Pons (tissue), 1 donor: ENCODE results near the gene NUAK1.
"Not testable (repeated sequence)": the region's sequence is repeated elsewhere in the genome, so short reads cannot be mapped to it uniquely, and the experiment has no call there.

Experiments
- DNase-seq: peaks from one replicate; pipeline ENCODE4 v3.0.0-alpha.2; 2016; ENCODE audit warnings: low spot score

NUAK1 gene

DNA sequence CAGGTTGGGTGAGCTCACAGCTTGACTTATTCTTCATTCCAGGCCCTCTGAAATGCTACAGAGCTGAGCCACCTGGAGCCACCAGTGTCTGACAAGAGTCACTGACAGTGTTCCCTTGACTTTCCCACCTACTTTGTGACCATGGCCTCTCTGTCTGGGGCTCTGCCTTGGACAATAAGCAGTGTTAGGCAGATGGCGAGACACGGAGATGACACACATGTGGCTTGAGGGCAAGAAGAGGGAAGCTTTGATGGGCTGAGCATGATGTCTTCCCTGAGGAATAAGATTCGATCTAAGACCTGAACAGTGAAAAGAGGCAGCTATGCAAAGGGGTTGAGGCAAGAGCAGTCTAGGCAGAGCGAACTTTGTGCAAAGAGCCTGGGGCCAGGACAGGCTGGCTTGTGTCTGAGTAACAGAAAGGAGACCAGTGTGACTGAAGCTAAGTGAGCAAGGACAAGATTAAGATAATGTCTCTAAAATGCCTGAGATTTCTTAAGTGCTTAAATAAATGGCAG is 105.5 kb downstream of the NUAK1 start:
- no peak for DNase-seq

DNA sequence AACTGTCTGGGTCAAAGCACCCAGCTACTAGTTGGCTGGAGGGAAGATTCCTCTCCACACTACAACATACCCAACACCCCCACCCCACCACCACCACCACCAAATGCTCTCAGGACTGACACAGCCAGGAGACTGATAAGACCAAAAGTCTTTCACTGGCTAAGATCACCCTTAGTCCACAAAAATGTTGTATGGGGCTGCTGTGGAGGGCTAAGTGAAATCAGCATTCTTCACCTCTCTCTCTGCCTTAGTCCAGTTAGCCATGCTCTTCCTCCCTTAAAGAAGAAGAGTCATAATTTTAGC is 106.2 kb downstream of the NUAK1 start:
- no peak for DNase-seq

DNA sequence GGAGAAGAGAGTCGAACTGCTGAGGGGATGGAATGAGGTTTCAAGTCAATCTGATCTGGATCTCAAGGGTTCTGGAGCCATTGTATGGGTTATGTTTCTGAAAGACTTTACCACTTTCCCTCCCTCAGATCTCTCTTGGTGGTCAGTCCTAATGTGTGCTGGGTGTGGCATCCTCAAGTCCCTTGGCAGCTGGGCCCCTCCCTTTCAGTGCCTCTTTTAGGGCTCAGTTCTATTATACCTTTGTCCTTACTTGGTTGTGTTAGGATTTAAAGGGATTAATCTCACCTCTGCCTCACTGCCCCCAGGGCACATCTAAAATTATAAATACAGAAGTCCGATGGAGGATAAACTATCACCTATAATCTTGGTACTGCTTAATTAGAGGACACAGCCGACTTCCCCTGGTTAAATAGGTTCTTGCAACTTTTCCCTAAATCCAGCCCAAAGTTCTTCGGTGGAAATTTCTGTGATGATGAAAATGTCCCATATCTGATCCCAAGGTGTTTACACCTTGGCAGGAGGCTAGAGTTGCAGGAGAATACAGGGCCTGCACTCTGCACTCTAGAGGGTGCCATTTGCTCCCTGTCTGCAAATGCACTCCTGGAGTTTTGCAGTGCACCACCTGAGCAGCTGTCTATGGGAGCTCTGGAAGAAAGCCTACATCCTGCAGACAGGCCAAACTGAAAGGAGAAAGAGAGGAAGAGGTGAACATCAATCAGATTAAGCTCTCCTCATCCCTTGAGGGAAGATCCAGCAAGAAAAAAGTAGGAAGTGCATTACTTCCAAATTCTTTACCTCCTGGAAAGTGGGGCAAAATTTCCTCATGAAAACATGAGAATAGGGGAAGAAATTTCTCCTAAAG is 106.8 kb downstream of the NUAK1 start:
- DNase-seq, result no peak

- no peak for DNase-seq
Observed at GRCh38 chr12:106030210-106031071, 108.3 kb downstream of the NUAK1 start.

DNA sequence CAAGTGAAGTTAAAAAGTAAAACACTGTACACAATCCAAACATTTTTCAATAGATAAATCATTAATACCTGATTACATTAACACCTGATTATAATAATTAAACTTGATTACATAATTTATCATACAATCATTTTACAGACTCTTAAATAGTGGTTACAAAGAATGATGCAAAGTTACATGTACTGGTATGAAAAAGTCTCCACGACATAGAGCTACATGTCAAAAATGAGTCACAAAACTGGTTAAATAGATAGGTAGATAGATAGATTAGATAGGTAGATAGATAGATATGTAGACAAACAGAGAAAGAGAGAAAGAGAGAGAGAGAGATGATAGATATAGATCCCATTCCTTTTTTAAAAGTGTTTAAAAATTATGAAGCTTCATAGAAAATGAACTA is 109.2 kb downstream of the NUAK1 start:
- no peak for DNase-seq

DNA sequence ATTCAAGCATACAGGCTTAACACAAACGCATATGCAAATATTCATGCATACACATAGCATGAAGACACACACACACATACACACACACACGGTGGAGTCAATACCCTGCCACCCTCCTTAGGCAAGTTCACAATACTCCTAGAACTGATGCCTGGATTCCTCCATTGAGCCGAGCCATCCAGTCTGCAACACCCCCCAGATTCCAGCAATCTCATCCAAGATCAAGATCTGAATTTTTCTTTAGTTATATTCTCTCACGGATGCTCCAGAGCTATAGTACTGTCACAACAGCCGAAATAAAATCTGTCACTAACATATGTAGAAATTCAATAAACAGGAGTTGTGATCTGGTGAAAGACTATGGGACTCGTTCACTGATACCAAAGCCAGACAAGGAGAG is 110.8 kb downstream of the NUAK1 start:
- DNase-seq, result no peak

GRCh38 chr12:106027286-106027685 is 111.5 kb downstream of the NUAK1 start:
- no peak for DNase-seq

DNA sequence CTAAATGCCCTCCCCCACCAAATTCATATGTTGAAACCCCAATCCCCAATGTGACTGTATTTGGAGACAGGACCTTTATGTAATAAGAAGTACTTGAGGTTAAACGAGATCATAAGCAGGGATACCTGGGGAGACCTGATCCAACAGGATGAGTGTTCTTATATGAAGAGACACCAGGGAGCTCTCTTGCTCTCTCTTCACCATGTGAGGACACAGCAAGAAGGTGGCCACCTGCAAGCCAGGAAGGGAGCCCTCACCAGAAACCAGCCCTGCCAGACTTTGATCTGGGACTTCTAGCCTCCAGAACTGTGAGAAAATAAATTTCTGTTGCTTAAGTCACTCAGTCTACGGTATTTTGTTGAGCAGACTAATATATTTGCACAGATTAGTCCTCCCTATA is 113.6 kb downstream of the NUAK1 start:
- no peak for DNase-seq

DNA sequence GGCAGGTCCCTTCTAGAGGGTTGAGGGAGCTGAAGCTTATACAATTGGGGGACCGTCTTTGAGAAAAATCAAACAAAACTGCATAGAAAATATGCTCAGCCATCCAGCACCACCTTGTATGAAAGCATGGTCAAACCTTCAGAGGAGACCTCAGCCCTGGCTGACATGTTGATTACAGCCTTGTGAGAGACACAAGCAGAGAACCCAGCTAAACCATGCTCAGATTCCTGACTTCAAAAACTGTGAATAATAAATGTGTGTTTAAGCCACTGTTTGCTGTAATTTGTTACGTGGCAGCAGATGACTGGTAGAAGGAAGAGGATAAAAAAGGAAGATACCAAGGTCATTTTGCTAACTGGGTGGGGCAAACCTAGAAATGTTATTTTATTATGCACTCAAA is 115.7 kb downstream of the NUAK1 start:
- no peak for DNase-seq

GRCh38 chr12:106022568-106023012 is 116.2 kb downstream of the NUAK1 start:
- DNase-seq, result no peak

DNA sequence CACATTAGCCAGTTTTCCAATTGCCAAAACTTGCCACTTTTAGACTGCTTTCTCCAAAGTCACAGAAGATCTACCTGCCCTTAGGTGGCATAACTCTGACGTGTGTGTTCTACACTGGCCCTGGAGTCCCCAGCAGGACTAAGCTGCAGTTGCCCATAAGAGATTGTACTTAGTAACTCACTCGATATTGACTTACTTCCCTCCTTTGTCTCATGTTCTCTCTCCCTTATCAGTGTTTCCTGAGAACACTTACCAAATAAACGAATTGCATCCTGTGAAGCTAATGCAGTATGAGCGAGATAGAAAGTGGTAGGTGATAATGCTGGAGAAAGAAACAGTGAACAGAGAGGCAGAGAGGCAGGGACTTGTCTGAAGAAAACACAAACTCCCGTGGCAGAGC is 117.2 kb downstream of the NUAK1 start:
- DNase-seq, result no peak

DNA sequence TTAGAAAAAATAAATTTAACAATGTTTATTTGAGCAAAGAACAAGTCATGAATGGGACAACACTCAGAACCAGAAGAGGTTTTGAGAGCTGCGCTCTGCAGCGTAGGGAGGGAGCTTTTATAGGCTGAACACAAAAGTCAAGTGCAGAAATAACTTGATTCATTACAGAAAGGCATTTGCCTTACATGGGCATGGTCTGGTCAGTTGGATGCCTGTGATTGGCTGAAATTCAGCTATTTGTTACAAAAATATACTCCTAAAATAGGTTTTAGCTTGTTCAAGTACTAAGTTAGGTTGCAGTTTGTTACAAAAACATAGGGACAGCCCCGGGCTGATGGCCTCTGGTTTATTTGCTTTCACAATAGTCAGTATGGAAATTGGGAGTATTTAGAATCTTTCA is 118.0 kb downstream of the NUAK1 start:
- DNase-seq, result no peak

DNA sequence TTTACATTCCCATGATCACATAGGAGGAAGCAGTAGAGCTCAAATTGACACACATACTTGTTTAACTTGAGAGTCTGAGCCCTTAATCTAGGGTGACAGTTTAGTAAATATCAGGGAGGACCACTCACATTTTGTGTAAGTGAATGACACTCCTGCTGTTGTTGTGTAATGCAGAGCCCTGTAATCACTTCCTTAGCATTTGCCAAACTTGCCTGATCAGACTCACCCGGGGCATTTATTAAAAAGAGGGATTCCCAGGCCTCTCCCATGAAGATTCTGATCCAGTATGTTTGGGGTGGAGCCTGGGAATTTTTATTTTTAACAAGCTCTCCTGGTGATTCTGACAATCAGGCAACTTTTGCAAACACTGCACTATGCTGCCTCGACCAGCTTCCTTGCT is 119.6 kb downstream of the NUAK1 start:
- DNase-seq, result no peak

DNA sequence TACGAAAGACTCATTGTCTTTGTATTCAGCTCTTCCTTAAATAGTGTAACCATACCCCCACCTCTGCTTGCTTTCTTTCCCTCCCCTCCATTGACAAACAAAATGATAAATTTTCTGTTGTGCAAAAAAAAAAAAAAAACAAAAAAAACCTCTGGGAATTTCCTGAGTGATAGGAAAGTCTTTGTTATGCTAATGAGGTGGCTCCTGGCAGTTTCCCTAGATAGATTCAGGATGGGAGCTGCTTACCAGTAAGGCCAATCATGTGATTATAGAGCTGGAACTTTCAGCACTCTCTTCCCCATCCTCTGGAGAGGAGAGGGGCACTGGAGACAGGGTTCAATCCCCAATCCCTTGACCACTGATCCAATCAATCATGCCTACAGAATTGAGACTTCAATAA is 120.5 kb downstream of the NUAK1 start:
- no peak for DNase-seq

DNA sequence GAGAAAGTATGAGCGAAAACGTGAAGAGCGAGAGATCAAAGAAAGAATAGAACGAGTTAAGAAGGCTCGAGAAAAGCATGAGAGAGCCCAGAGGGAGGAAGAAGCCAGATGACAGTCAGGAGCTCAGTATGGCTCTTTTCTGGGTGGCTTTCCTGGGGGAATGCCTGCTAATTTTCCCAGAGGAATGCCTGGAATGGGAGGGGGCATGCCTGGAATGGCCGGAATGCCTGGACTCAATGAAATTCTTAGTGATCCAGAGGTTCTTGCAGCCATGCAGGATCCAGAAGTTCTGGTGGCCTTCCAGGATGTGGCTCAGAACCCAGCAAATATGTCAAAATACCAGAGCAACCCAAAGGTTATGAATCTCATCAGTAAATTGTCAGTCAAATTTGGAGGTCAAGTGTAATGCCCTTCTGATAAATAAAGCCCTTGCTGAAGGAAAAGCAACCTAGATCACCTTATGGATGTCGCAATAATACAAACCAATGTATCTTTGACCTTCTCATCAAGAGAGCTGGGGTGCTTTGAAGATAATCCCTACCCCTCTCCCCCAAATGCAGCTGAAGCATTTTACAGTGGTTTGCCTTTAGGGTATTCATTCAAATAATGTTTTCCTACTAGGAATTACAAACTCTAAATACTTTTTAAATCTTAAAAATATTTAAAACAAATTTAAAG is 122.0 kb downstream of the NUAK1 start:
- DNase-seq, result not testable (repeated sequence)

DNA sequence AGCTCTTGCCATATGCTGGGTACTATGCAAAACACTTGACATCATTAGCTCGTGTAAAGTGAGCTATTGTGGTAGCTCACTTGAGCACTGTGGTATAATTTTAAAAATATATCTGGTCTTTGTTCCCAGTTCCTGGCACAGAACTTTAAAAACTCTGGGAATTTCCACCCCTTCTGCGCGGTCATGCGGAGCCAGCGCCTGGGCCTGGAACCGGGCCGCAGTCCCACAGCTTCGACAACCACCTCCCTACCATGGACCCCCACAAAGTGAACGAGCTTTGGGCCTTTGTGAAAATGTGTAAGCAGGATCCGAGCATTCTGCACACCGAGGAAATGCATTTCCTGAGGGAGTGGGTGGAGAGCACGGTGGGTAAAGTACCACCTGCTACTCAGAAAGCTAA is 123.1 kb downstream of the NUAK1 start:
- DNase-seq, result no peak

DNA sequence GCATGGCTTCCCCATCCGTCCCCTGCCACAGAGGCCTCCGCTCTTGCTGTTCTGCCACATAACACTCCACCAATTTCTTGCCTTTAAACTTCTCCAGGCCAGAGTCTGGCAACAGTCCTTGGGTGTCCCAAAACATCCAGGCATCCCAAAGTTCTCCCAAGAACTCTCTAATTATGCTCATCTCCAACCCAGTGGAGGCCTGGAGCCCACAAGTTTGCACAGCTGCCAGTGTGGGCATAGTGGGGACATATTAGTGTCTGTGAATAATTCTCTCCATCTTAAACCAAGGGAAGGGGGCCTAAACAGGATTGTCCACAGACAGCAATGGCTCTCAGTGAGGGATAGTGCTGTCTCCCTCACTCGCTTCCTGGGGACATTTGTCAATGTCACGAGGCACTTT is 124.8 kb downstream of the NUAK1 start:
- DNase-seq, result no peak
